ENCODE data around the gene SPO11. TPM values are rescaled to one million over a fixed set of nuclear protein-coding genes. Genes with fewer than 3 reads are reported as not detected.

SPO11 gene
- total RNA-seq, 1 experiment from 2014 or later, result not detected

GRCh38 chr20:57313951-57314350 is 15.7 kb upstream of the SPO11 start:
- Histone ChIP-seq H3K23me2 (ENCODE audit: insufficient read length, low read depth, low read length, poor library complexity, severe bottlenecking) (no peaks in the 10 kb centered on the region), H3K27me3 (ENCODE audit: insufficient read depth, low read length) (no peaks in the 10 kb centered on the region), H4K5ac (ENCODE audit: insufficient read length, low read depth, low read length) (no peak overlapping the region), H4K8ac (replicated peaks; ENCODE audit: insufficient read length, low read depth, low read length) (no peak overlapping the region), H3K27ac (ENCODE audit: insufficient read length, low read depth, low read length) (no peak overlapping the region), H2BK20ac (ENCODE audit: low read depth, low read length, poor library complexity, severe bottlenecking) (no peak overlapping the region), H2BK120ac (ENCODE audit: low read depth, low read length, poor library complexity, severe bottlenecking) (no peak overlapping the region), H2AFZ (ENCODE audit: low read length) (no peak overlapping the region), H3K23ac (ENCODE audit: insufficient read length, low read depth, low read length) (no peak overlapping the region), H3K18ac (ENCODE audit: insufficient read length, low read depth, low read length) (no peak overlapping the region), H3K4me1 (ENCODE audit: insufficient read depth, low read length) (no peaks in the 10 kb centered on the region), H3K79me2 (ENCODE audit: insufficient read depth, low read length) (no peaks in the 10 kb centered on the region), H3K56ac (ENCODE audit: insufficient read length, low read depth, low read length) (no peak overlapping the region), H3K14ac (ENCODE audit: insufficient read depth, low read length) (no peak overlapping the region), H2BK15ac (ENCODE audit: low read depth, low read length) (no peak overlapping the region), H3K9me3 (ENCODE audit: control insufficient read depth, low read depth, low read length) (no peaks in the 10 kb centered on the region), H2BK5ac (ENCODE audit: insufficient read length, low read length) (no peak overlapping the region), H3K9ac (ENCODE audit: extremely low read depth, insufficient read length, low read length) (no peak overlapping the region), H3K79me1 (ENCODE audit: insufficient read depth, low read depth, low read length, poor library complexity, severe bottlenecking) (no peaks in the 10 kb centered on the region), H3T11ph (ENCODE audit: low read length) (no peak overlapping the region), H2BK12ac (ENCODE audit: insufficient read length, low read depth, low read length) (no peak overlapping the region), H2AK5ac (ENCODE audit: insufficient read length, low read length) (no peak overlapping the region), H4K91ac (ENCODE audit: insufficient read length, low read depth, low read length) (no peak overlapping the region), H4K20me1 (ENCODE audit: control insufficient read depth, insufficient read depth, insufficient read length) (no peaks in the 10 kb centered on the region), H3K4ac (ENCODE audit: low read depth, low read length) (no peak overlapping the region), H3K4me2 (ENCODE audit: insufficient read depth, insufficient read length, low read length) (no peak overlapping the region)
- Mint-ChIP-seq H3K9me3 (no peaks in the 10 kb centered on the region), H3K4me3 (no peak overlapping the region), H3K4me1 (peaks cover 8% of the 10 kb centered on the region in 2 experiments; a peak in 2 of 4 replicates), H3K36me3 (ENCODE audit: insufficient read depth in 1 of 3, low read depth in 3 of 3) (no peaks in the 10 kb centered on the region), H3K27ac (no peak overlapping the region), H3K27me3 (ENCODE audit: low read depth) (peaks cover 13% of the 10 kb centered on the region)
- no peak for DNase-seq
- WGBS (ENCODE audit: extremely low coverage, insufficient read length, low lambda C conversion rate), result no CpG with 5 or more reads among the region's 5 CpGs
- no peak for TF ChIP-seq CTCF (conservative IDR thresholded peaks at IDR 0.05)

All from H9 (cell line).